Activated naive CD4-positive, alpha-beta T cell treated with Interleukin-2 at 50 U/mL for 16 hours (primary cell): ENCODE measurements around the gene GFM2.
"Not testable (repeated sequence)": the region's sequence is repeated elsewhere in the genome, so short reads cannot be mapped to it uniquely, and the experiment has no call there.

Source experiments
- DNase-seq: peaks from one replicate; pipeline ENCODE4 v3.0.0-alpha.2; 2020

The GFM2 gene

DNA sequence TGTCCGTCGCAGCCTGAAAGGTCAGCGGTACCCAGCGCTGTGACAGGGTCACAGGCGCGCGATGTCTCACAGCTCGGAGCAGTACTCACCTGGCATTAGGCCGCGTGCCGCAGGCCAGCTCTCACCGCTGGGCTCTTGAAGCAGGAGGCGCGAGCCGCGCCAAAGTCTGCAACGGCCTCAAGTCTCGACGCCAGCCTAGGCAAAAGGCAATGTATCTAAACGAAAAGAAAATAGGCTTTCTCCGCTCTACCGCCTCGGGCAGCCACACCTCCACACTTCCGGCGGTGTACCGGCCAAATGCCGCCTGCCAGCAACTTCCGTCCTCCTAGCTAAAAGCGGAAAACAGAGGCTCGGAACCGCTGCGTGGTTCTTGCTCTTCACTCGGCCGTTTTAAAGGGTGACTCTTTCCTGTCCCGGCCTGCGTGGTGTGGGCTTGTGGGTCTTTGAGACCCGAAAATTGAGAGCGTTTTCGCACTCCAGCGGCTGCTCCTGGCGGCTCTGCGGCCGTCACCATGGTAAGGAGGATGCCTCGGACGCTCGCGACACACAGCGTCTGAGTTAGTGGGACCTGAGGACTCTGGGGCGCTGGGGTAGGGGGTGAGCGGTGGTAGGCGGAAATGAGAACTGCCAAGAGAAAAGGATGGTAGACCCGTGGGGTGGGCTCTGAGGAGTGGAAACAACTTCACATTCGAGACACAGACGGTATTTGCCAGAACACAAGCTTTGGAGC is at the start of gene GFM2, which contains the start of gene NSA2:
Gene GFM2 (minus strand): TSS at position 269 of the 730 bp plus-strand sequence. CDS start 3,375 bp downstream, outside the sequence.
Gene NSA2 (plus strand): TSS at position 401 of the 730 bp plus-strand sequence. CDS start 112 bp downstream, at position 513.
- peak; percentile 96 for DNase-seq

GRCh38 chr5:74810915-74811314 is 44.0 kb upstream of the GFM2 start:
- no peak for DNase-seq

DNA sequence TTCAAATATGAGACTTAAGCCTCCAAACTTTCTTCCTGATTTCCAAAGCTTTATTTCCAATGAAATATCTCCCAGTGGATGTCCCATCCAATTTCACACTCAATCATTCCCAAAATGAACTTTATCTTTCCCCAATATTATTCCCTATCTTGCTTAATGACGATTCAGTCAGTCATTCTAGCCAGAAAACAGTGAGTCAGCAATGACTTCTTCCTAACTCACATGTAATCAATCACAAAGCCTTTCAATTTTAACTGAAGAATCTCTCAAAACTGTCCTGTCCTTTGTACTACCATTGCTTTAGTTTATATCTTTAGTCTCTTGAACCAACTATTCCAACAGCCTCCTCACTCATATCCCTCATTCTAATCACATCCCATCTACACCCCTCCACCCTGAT is 35.0 kb upstream of the GFM2 start:
- DNase-seq, result no peak

DNA sequence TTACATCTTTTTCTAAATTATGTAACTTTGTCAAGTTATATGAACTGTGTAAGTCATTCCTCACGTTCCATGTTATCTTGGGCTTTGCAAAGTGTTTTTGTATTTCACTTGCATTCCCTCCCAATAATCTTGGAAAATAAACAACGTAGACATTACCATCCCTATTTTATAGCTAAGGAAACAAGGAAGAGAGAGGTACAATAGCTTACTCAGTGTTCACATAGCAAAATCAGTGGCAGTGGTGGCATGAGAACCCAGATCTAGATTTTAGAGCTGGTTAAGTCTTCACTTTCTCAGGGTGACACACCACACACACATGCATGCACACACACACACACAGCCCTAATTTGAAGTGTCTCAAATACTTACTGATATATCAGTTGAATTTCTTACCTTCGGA is 34.3 kb upstream of the GFM2 start:
- DNase-seq, result no peak

GRCh38 chr5:74798977-74799911 is 32.3 kb upstream of the GFM2 start:
- DNase-seq, result no peak

GRCh38 chr5:74791669-74792068 is 24.8 kb upstream of the GFM2 start:
- DNase-seq, result not testable (repeated sequence)

DNA sequence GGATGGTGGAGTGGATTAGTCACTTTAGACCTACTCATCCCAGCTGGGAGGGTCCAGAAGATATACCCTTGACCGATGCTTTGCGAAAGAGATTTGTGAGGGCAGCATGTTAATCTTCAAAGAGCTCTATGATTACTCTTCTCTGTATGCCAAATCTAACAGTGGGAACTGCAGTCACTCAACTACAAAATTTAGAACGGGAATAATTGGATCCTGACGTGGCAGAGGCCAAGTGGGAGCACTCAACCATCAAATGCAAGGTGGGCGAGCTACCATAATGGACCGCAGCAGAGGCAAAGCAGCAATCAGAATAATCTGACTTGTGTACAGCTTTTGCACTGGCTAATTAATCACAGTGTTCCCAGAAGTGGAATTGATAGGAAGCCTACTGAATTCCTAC is 20.5 kb upstream of the GFM2 start:
- DNase-seq, result no peak

DNA sequence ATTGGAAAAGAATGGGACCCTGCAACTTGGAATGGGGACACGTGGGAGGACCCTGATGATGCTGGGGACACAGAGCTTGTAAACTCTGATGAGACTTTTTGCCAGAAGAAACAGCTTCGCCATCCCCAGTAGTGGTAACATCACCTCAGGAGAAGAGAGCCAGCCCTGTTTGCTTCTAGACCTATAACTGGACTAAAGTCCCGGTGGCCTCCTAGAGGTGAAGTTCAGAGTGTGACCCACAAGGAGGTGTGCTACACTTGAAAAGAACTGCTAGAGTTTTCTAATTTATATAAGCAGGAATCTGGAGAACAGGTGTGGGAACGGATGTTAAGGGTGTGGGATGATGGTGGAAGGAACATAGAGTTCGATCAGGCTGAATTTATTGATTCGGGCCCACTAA is 19.9 kb upstream of the GFM2 start:
- DNase-seq, result no peak

GRCh38 chr5:74778609-74779008 is 11.7 kb upstream of the GFM2 start:
- no peak for DNase-seq

GRCh38 chr5:74772359-74772758 is 5.4 kb upstream of the GFM2 start:
- DNase-seq, result no peak

GRCh38 chr5:74767579-74767913 is 629 bp upstream of the GFM2 start:
- DNase-seq, result peak; percentile 21

DNA sequence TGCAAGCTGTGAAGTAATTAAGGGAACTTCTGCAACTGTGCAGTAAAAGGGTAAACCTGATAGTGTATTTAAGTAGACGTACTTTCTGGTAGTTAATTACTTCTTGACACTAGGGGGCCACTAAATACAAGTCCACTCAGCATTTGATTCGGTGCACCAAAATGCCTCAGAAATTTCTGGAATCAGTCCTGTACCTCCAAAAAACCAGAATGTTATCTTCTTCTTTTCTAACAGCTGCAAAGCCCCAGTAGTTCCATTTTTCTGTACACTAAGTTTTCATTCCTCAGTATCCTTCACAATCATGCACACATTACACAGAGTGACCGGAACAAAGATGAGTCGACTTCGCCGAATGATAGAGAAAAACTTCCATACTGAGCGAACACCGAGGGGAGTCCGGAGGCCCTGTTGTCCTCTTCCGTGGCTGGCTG is 484 bp downstream of the GFM2 start:
- no peak for DNase-seq

GRCh38 chr5:74765929-74766328 is 988 bp downstream of the GFM2 start:
- DNase-seq, result no peak

- DNase-seq, result no peak
Measured at GRCh38 chr5:74765201-74765600, 1.7 kb downstream of the GFM2 start.

DNA sequence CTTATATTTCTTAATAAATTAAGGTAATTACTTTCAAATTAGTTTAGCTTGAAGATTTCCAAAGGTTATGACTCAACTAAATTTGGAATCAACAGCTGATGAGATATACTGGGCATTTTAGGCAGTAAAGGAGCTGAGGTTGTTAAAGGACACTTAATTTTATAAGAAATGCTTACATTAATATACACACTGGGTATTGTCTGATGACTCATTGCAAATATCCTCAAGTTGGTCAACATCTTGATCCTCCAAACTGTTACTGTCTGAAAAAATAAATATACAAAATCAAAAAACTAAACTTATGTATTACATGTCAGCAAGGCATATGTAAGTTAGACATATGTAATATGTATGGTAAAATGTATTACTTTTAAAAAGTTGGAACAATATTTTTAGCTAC is 3.4 kb downstream of the GFM2 start:
- no peak for DNase-seq

DNA sequence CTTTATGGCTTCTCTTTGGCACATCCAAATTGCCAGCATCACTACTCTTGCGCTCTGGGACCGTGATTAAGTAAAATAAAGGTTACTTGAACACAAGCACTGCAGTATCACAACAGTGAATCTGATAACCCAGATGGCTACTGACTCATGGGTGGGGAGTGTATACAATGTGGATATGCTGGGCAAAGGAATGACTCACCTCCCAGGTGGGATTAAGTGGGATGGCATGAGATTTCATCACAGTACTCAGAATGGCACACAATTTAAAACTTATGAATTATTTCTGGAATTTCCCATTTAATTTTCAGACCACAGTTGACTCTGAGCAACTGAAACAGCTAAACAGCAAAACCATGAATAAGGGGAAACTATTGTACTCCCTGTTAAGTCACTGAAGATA is 4.3 kb downstream of the GFM2 start:
- peak; percentile 37 for DNase-seq

DNA sequence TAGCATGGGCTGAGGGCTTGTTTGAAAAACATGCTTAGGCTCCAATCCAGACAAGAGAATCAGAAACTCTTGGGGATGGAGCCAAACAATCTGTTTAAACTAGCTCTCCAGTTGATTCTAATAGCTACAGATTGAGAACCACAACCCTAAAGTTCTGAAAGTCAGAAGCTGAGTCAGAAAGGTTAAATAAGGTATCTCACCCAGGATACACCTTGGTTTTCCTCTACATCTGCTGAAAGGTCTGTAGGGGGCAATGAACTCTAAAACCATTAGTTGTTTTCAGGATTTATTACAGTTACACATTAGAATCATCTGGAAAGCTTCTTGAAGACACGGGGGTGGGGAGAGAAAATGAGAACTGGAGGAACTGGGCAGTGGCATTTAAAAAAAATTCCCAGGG is 5.7 kb downstream of the GFM2 start:
- no peak for DNase-seq

DNA sequence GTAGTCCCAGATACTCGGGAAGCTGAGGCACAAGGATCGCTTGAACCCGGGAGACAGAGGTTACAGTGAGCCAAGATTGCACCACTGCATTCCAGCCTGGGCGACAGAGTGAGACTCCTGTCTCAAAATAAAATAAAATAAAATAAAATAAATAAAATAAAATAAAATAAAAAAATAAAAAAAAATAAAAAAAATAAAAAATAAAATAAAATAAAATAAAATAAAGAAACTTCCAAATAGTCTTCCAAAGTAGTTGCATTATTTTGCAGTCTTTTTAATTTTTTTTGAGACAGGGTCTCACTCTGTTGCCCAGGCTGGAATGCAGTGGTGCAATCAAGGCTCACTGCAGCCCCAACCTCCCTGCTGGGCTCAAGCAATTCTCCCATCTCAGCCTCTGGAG is 18.2 kb downstream of the GFM2 start:
- DNase-seq, result not testable (repeated sequence)

DNA sequence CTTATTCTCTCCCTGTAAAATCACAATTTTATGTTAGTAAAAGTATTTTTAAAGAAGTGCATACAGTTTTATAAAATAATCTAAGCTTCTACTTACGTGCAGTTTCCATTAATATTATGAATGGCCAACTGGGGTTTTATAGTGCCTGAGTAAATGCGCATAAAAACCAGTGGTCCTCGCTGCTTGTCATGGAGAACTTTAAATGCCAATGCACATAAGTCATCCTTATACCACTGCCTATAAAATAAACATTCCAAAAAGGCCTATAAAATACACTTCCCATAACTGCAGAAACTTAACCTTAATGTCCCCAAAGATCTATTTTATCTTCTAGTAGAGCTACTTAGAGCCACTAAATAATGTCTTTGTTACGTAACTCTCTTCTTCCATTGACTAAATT is 28.5 kb downstream of the GFM2 start:
- DNase-seq, result no peak

DNA sequence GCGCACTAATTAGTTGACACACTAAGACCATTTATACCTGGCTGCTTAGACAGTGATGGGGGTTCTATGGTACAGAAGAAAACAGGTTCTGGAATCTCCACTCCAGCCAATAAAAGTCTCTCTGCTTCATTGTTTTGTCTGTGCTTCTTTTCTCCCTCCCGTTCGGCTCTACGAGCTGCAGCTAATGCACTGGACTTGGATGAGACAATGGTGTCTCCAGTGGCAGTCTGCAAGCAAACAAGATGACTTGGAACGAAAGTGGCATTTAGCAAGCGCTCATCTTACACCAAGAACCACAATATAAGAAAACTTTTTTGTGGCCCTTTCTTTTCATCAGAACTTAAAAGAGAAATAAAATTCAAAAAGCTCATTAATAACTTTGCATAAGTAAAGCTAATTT is 30.2 kb downstream of the GFM2 start:
- DNase-seq, result no peak

- DNase-seq, result no peak
Measured at GRCh38 chr5:74725331-74725730, 41.6 kb downstream of the GFM2 start.

DNA sequence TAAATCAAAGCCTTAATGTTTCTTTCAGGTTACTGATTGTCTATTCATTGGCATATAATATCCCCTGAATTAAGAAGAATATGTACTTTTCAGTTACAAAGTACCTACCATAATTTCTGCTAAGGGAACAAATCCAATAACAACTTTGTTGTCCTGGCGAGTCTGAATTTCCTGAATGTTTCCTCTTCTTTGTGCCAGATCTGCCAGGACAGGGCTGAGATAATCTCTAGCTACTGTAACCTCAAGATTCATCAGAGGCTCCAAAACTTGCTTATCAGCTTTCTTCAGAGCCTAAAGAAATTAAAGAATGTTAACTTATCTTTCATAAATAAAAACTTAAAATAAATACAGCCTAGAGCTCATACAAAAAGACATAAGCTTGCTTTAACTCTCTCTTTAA is 44.6 kb downstream of the GFM2 start:
- DNase-seq, result no peak

DNA sequence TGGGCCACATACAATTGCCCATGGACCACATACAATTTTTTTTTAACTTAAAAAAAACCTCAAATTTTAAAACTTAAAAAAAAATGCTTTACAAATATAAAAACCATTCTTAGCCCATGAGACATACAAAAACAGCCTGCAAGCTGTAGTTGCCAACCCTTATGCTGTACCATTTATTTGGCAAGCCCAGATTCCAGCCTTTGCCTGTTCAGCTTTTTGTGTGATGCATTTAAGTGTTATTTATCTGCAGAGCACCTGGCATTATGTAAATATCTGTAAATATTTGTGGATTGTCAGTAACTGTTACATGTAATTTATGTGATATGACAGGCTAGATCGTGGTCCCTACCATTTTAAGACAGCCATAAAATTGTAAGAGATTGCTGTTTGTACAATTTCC is 49.3 kb downstream of the GFM2 start:
- DNase-seq, result no peak

GRCh38 chr5:74693191-74693590 is 73.7 kb downstream of the GFM2 start:
- DNase-seq, result no peak
